AG08395 (cell line): ENCODE results near the gene PCDHGB7.
A peak's percentile ranks its signal among the peaks of the same experiment; 100 is the strongest.
"Not testable (repeated sequence)": the region's sequence is repeated elsewhere in the genome, so short reads cannot be mapped to it uniquely, and the experiment has no call there.

Experiments used
- DNase-seq: peaks from one replicate; pipeline ENCODE4 v3.0.0; 2012; ENCODE audit warnings: mixed read lengths, low spot score

The PCDHGB7 gene

DNA sequence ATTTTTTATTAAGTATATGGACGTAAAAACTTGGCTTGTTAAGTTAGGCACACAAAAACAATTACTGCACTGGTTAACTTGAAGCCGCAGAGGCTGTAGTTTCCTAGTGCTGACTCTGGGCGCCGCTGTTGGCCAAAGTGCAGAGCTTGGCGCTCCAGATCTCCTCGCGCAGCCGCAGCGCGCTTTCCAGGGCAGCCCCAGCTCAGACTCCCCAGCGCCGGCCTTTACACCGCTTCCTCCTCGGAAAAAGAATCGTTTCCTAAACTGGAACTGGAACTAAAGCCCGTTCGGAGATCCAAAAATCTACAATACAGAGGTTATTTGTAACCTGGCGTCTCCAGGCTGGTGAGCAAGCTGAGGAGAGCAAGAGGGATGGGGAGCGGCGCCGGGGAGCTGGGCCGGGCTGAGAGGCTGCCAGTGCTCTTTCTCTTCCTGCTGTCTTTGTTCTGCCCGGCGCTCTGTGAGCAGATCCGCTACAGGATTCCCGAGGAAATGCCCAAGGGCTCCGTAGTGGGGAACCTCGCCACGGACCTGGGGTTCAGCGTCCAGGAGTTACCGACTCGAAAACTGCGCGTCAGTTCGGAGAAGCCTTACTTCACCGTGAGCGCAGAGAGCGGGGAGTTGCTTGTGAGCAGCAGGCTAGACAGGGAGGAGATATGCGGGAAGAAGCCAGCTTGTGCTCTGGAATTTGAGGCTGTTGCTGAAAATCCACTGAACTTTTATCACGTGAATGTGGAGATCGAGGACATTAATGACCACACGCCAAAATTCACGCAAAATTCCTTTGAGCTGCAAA, 19.5 kb upstream of the PCDHGB7 start, which contains the start of gene PCDHGB5:
PCDHGB5 (plus strand) TSS at position 192 of the 796 bp plus-strand sequence; CDS start at position 373, 181 bp downstream.
- DNase-seq, result peak; percentile 62

DNA sequence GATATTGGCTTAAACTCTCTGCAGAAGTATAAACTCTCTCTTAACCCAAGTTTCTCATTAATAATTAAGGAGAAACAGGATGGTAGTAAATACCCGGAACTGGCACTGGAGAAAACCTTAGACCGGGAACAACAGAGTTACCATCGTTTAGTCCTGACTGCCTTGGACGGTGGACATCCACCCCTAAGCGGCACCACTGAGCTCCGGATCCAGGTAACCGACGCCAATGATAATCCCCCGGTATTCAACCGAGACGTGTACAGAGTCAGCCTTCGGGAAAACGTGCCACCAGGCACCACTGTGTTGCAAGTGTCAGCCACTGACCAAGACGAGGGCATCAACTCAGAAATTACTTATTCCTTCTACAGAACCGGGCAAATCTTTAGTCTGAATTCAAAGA, 18.9 kb upstream of the PCDHGB7 start:
- no peak for DNase-seq

DNA sequence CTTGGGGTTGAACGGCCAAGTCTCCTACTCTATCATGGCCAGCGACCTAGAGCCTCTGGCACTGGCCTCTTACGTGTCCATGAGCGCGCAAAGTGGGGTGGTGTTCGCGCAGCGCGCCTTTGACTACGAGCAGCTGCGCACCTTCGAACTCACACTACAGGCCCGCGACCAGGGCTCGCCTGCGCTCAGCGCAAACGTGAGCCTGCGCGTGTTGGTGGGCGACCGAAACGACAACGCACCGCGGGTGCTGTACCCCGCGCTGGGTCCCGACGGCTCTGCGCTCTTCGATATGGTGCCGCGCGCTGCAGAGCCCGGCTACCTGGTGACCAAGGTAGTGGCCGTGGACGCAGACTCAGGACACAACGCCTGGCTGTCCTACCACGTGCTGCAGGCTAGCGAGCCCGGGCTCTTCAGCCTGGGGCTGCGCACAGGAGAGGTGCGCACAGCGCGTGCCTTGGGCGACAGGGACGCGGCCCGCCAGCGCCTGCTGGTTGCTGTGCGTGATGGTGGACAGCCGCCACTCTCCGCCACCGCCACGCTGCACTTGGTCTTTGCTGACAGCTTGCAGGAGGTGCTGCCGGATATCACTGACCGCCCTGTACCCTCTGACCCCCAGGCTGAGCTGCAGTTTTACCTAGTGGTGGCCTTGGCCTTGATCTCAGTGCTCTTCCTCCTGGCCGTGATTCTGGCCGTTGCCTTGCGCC, 17.8 kb upstream of the PCDHGB7 start:
- no peak for DNase-seq

DNA sequence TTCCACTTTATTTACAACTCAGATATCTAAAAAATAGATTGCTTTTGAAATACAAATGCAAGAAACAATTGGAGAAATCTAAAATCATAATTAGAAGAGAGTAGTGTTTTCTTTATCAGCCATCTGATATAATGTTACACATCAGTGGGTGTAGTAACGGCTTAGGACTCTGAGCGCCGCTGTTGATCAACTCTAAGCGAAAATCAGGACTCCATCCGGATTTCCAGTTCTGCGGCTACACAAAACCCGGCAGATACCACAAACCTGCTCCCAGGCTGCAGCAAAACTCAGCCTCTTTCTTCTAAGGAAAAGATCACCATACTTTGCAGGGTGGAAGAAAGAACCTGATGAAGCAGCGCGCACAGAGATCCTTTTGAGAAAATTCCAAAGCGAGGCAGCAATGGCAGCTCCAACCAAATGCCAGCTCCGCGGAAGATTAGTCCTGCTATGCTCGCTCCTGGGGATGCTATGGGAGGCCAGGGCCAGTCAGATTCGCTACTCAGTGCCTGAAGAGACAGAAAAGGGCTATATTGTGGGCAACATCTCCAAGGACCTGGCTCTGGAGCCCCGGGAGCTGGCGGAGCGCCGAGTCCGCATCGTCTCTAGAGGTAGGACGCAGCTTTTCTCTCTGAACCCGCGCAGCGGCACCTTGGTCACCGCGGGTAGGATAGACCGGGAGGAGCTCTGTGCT, 14.8 kb upstream of the PCDHGB7 start, which contains the start of gene PCDHGA9:
PCDHGA9 (plus strand) TSS at position 226 of the 691 bp plus-strand sequence; CDS start at position 401, 175 bp downstream.
- DNase-seq, result peak; percentile 31

DNA sequence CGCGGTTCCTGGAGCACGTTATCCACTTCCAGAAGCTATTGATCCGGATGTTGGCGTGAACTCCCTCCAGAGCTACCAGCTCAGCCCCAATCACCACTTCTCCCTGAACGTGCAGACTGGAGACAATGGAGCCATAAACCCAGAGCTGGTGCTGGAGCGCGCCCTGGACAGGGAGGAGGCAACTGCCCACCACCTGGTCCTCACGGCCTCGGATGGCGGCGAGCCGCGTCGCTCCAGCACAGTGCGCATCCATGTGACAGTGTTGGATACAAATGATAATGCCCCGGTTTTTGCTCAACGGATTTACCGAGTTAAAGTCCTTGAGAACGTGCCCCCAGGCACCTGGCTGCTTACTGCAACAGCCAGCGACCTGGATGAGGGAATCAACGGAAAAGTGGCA, 14.1 kb upstream of the PCDHGB7 start:
- DNase-seq, result no peak

DNA sequence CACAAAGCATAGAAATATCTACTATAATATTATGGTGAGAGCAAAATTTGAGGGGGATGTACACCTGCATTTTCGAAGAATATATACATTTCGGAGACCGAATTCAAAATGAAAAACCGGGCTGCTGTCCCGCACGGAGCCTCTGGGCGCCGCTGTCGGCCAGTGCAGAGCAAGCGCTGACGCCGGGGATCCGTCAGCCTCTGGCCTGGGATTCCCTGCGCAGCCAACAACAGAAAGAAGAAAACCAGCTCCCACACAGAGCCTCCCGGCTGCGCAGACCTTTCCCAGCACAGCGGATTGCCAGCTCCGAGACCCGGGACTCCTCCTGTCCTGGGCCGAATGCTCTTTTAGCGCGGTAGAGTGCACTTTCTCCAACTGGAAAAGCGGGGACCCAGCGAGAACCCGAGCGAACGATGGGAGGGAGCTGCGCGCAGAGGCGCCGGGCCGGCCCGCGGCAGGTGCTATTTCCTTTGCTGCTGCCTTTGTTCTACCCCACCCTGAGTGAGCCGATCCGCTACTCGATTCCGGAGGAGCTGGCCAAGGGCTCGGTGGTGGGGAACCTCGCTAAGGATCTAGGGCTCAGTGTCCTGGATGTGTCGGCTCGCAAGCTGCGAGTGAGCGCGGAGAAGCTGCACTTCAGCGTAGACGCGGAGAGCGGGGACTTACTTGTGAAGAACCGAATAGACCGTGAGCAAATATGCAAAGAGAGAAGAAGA, 9.5 kb upstream of the PCDHGB7 start, which contains the start of gene PCDHGB6:
PCDHGB6 (plus strand) TSS at position 232 of the 716 bp plus-strand sequence; CDS start at position 414, 182 bp downstream.
- peak; percentile 14 for DNase-seq

DNA sequence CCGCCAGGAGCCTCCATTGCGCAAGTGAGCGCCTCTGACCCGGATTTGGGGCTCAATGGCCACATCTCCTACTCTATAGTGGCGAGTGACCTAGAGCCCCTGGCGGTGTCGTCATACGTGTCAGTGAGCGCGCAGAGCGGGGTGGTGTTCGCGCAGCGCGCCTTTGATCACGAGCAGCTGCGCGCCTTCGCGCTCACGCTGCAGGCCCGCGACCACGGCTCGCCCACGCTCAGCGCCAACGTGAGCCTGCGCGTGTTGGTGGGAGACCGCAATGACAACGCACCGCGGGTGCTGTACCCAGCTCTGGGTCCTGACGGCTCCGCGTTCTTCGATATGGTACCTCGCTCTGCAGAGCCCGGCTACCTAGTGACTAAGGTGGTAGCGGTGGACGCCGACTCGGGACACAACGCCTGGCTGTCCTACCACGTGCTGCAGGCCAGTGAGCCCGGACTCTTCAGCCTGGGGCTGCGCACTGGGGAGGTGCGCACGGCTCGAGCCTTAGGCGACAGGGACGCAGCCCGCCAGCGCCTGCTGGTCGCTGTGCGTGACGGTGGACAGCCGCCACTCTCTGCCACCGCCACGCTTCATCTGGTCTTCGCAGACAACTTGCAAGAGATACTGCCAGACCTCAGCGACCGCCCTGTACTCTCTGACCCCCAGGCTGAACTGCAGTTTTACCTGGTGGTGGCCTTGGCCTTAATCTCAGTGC, 7.7 kb upstream of the PCDHGB7 start:
- DNase-seq, result no peak

DNA sequence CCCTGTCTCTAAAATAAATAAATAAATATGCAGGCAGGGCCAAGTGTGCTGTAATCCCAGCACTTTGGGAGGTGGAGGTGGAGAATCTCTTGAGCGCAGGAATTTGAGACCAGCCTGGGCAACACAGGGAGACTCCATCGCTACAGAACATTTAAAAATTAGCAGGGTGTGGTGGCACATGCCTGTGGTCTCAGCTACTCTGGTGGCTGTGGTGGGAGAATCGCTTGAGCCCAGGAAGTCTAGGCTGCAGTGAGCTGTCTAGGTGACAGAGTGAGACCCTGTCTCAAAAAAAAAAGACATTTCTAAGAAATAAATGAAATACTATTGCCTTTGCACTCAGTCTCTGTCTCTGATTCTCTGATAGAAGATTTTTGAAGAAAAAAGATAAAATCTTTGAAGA, 5.9 kb upstream of the PCDHGB7 start:
- DNase-seq, result no peak

DNA sequence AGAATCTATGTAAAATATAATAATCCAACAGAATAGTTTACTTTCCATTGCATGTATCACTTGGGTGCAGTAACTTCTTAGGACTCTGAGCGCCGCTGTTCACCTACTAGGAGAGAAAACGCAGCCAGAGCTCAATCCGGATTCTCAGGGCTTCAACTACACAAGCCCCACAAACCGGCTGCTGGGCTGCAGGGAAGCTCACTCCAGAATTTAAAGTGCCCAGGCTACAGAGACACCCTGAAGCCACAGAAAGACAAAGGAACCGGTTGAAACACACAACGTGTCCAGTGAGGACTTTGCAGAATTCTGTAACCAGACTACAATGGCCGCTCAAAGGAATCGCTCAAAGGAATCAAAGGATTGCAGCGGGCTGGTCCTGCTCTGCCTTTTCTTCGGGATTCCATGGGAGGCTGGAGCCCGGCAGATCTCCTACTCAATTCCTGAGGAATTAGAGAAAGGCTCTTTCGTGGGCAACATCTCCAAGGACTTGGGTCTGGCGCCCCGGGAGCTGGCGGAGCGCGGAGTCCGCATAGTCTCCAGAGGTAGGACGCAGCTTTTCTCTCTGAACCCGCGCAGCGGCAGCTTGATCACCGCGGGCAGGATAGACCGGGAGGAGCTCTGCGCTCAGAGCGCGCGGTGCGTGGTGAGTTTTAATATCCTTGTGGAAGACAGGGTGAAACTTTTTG, 4.5 kb upstream of the PCDHGB7 start, which contains the start of gene PCDHGA10:
PCDHGA10 (plus strand) TSS at position 134 of the 686 bp plus-strand sequence; CDS start at position 323, 189 bp downstream.
- peak; percentile 67 for DNase-seq

DNA sequence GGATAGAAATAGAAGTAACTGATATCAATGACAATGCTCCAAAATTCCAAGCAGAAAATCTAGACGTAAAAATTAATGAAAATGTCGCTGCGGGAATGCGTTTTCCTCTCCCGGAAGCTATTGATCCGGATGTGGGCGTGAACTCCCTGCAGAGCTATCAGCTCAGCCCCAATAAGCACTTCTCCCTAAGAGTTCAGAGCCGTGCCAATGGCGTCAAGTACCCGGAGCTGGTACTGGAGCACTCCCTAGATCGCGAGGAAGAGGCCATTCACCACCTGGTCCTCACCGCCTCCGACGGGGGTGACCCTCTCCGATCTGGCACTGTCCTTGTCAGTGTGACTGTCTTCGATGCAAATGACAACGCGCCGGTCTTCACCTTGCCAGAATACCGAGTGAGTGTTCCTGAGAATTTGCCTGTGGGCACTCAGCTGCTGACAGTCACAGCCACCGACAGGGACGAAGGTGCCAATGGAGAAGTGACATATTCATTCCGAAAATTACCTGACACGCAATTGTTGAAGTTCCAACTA, 3.9 kb upstream of the PCDHGB7 start:
- no peak for DNase-seq

DNA sequence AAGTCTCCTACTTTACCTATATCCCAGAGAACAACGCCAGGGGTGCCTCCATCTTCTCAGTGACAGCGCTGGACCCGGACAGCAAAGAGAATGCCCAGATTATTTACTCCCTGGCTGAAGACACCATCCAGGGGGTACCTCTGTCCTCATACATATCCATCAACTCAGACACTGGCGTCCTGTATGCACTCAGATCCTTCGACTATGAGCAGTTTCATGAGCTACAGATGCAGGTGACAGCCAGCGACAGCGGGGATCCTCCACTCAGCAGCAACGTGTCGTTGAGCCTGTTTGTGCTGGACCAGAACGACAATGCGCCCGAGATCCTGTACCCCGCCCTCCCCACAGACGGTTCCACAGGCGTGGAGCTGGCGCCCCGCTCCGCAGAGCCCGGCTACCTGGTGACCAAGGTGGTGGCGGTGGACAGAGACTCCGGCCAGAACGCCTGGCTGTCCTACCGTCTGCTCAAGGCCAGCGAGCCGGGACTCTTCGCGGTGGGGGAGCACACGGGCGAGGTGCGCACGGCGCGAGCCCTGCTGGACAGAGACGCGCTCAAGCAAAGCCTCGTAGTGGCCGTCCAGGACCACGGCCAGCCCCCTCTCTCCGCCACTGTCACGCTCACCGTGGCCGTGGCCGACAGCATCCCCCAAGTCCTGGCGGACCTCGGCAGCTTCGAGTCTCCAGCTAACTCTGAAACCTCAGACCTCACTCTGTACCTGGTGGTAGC, 2.8 kb upstream of the PCDHGB7 start:
- DNase-seq, result not testable (repeated sequence)

DNA sequence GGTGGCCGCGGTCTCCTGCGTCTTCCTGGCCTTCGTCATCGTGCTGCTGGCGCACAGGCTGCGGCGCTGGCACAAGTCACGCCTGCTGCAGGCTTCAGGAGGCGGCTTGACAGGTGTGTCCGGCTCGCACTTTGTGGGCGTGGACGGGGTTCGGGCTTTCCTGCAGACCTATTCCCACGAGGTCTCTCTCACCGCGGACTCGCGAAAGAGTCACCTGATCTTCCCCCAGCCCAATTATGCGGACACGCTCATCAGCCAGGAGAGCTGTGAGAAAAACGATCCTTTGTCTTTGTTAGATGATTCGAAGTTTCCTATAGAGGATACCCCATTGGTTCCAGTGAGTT, 2.2 kb upstream of the PCDHGB7 start:
- not testable (repeated sequence) for DNase-seq

DNA sequence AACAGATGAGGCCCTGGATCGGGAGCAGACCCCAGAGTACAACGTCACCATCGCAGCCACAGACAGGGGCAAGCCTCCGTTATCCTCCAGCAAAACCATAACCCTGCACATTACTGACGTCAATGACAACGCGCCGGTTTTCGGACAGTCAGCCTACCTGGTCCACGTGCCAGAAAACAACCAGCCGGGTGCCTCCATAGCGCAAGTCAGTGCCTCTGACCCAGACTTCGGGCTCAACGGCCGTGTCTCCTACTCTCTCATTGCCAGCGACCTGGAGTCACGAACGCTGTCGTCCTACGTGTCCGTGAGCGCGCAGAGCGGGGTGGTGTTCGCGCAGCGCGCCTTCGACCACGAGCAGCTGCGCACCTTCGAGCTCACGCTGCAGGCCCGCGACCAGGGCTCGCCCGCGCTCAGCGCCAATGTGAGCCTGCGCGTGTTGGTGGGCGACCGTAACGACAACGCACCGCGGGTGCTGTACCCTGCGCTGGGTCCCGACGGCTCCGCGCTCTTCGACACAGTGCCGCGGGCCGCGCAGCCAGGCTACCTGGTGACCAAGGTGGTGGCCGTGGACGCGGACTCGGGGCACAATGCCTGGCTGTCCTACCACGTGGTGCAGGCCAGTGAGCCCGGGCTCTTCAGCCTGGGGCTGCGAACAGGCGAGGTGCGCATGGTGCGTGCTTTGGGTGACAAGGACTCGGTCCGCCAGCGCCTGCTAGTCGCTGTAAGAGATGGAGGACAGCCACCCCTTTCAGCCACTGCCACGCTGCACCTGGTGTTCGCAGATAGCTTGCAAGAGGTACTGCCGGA, 1.8 kb downstream of the PCDHGB7 start:
- DNase-seq, result no peak

DNA sequence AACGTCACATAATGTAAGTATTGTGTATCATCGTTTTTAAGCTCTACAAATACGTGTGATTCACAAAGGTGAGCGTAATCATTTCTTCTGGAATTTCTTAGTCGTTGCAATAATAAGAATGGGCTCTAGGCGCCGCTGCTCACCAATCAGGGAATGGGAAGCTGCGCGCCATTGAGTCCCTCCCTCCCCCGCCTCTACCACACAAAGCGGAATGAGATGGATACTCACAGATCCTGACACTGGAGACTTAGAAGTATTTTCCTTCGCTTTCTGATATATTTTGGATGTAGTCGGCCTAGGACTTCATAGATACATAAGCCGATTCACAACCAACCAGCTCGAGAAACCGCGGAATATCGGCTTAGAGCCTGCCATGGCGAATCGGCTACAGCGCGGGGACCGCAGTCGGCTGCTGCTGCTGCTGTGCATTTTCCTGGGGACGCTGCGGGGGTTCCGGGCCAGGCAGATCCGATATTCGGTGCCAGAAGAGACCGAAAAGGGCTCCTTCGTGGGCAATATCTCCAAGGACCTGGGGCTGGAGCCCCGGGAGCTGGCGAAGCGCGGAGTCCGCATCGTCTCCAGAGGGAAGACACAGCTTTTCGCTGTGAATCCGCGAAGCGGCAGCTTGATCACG, 3.5 kb downstream of the PCDHGB7 start, which contains the start of gene PCDHGA11:
PCDHGA11 (plus strand) TSS at position 197 of the 634 bp plus-strand sequence; CDS start at position 374, 177 bp downstream.
- peak; percentile 61 for DNase-seq

DNA sequence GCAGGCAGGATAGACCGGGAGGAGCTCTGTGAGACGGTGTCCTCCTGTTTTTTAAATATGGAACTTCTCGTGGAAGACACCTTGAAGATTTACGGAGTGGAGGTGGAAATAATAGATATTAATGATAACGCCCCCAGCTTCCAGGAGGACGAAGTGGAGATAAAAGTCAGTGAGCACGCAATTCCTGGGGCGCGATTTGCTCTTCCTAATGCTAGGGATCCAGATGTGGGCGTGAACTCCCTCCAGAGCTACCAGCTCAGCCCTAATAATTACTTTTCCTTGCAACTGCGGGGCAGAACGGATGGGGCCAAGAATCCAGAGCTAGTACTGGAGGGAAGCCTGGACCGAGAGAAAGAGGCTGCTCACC, 4.0 kb downstream of the PCDHGB7 start:
- no peak for DNase-seq

DNA sequence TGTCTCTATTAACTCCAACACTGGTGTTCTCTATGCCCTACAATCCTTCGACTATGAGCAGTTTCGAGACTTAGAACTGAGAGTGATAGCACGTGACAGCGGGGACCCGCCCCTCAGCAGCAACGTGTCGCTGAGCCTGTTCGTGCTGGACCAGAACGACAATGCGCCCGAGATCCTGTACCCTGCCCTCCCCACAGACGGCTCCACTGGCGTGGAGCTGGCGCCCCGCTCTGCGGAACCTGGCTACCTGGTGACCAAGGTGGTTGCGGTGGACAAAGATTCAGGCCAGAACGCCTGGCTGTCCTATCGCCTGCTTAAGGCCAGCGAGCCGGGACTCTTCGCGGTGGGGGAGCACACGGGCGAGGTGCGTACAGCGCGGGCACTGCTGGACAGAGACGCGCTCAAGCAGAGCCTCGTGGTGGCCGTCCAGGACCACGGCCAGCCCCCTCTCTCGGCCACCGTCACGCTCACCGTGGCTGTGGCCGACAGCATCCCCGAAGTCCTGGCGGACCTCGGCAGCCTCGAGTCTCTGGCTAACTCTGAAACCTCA, 5.3 kb downstream of the PCDHGB7 start:
- DNase-seq, result no peak

DNA sequence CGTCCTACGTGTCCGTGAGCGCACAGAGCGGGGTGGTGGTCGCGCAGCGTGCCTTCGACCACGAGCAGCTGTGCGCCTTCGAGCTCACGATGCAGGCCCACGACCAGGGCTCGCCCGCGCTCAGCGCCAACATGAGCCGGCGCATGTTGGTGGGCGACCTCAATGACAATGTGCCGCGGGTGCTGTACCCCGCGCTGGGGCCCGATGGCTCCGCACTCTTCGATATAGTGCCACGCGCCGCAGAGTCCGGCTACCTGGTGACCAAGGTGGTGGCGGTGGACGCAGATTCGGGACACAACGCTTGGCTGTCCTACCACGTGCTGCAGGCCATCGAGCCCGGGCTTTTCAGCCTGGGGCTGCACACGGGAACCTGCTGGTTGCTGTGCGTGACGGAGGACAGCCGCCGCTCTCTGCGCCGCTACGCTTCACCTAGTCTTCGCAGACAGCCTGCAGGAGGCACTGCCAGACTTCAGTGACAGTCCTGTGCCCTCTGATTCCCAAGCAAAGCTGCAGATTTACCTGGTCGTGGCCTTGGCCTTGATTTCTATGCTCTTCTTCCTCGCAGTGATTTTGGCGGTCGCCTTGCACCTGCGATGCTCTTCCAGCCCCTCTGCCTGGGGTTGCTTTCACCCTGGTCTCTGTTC, 10.4 kb downstream of the PCDHGB7 start:
- no peak for DNase-seq
